ENCODE data around the gene C16orf74.

DNA sequence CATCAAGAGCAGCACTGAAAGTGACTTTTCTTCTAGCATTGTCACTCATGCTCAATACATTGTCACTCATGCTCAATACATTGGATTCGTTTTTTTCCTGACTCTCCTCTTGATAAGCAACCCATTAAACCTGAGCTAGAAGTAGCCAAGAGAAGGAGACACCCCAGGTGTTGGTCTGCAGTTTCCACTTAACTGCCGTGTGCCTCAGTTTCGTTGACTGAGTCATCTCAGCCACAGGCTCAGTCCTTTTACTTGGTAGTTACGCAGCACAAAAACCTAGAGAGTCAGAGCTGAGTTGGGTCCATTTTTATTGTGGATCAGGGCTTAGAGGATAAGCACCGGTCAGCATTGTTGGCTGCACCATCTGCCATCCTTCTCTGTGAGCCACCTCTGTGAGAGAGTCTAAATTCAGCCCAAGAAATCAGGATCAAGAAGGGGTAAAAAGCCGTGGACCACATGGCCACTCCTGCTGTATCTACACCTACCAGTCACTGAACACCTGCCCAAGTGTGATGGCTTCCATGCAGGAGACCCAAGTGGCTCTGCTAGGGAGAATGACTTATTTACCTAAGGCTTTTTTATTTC lies 73.4 kb downstream of the C16orf74 start:
- TF ChIP-seq, protein P1, sequence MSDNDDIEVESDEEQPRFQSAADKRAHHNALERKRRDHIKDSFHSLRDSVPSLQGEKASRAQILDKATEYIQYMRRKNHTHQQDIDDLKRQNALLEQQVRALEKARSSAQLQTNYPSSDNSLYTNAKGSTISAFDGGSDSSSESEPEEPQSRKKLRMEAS (IDR thresholded peaks at IDR 0.05; ENCODE audit: low read depth, low read length): no peak
- TF ChIP-seq, protein P2, sequence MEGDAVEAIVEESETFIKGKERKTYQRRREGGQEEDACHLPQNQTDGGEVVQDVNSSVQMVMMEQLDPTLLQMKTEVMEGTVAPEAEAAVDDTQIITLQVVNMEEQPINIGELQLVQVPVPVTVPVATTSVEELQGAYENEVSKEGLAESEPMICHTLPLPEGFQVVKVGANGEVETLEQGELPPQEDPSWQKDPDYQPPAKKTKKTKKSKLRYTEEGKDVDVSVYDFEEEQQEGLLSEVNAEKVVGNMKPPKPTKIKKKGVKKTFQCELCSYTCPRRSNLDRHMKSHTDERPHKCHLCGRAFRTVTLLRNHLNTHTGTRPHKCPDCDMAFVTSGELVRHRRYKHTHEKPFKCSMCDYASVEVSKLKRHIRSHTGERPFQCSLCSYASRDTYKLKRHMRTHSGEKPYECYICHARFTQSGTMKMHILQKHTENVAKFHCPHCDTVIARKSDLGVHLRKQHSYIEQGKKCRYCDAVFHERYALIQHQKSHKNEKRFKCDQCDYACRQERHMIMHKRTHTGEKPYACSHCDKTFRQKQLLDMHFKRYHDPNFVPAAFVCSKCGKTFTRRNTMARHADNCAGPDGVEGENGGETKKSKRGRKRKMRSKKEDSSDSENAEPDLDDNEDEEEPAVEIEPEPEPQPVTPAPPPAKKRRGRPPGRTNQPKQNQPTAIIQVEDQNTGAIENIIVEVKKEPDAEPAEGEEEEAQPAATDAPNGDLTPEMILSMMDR (IDR thresholded peaks at IDR 0.05; ENCODE audit: low read depth, low read length): no peak
- TF ChIP-seq POLR2A (IDR thresholded peaks at IDR 0.05; ENCODE audit: extremely low read depth, insufficient read length): no peak

All from NB4 (cell line).